Uterus (tissue), 4 donors: ENCODE results near the gene ALDH16A1. TPM values are rescaled to one million over a fixed set of nuclear protein-coding genes. Genes with fewer than 3 reads are reported as not detected.

Experiments
- DNase-seq, 2 donors: peaks; one replicate each; pipeline ENCODE4 v3.0.0-alpha.2; 2019 to 2020
- H3K27ac ChIP-seq, 2 donors: fragments of 200-600 bp; sonication (generic); 1 replicate in 1 of 2; 2 replicates in 1 of 2; pipeline ENCODE4 v1.5.1; 2016 to 2018
- H3K27me3 ChIP-seq, 2 donors: fragments of 200-600 bp; sonication (generic); one replicate each; pipeline ENCODE4 v1.5.1; 2018 to 2019; ENCODE audit warnings: control low read depth in 1 of 2
- H3K36me3 ChIP-seq, 2 donors: fragments of 200-600 bp; sonication (generic); one replicate each; pipeline ENCODE4 v1.5.1; 2019; ENCODE audit warnings: control low read depth in 1 of 2
- H3K4me1 ChIP-seq, 2 donors: fragments of 200-600 bp; sonication (generic); one replicate each; pipeline ENCODE4 v1.5.1; 2018 to 2019; ENCODE audit warnings: control low read depth in 1 of 2
- H3K4me3 ChIP-seq, 2 donors: fragments of 200-600 bp; sonication (generic); 1 replicate in 1 of 2; 2 replicates in 1 of 2; pipeline ENCODE4 v1.5.1; 2018 to 2019; ENCODE audit warnings: mild to moderate bottlenecking in 1 of 2
- H3K9me3 ChIP-seq, 2 donors: fragments of 200-600 bp; sonication (generic); one replicate each; pipeline ENCODE4 v1.5.1; 2019; ENCODE audit warnings: control low read depth in 1 of 2
- CTCF ChIP-seq, 4 experiments: fragments of 200-600 bp in 2 of 4; fragments of 450-650 bp in 2 of 4; sonication (generic) in 2 of 4; IDR thresholded peaks; one replicate each; pipeline ENCODE4 v1.5.1; 2016 to 2019; ENCODE audit warnings: antibody characterized with exemption in 4 of 4, mild to moderate bottlenecking in 2 of 4, moderate library complexity in 1 of 4
- POLR2A ChIP-seq, 2 donors: fragments of 450-650 bp; IDR thresholded peaks; one replicate each; pipeline ENCODE4 v1.6.1; 2016; ENCODE audit warnings: antibody characterized with exemption in 2 of 2, mild to moderate bottlenecking in 1 of 2, moderate library complexity in 1 of 2
- intact Hi-C: fragments of 100-400 bp; cut with DNase I; formaldehyde crosslinking; loops from one replicate; pipeline ENCODE4 v1.15.1; 2023; ENCODE audit warnings: low total_unique reads
- total RNA-seq, 4 donors: library from RNA; depleted of rRNA in 3 of 4; stranded (reverse); fragments of >200 nt in 3 of 4; gene quantifications; one replicate each; pipeline versions ENCODE4 v1.1.0 to v1.2.4, GENCODE V29; 2014 to 2023
- donor health status: DM: yes; HTN: yes; CAD: no.

Gene ALDH16A1
- total RNA-seq, result 10 to 100 TPM; 13.5 to 40.8 (median 34.5) TPM

GRCh38 chr19:49453013-49453756 is at the start of gene ALDH16A1:
Gene ALDH16A1 (plus strand): TSS chr19:49453225. CDS start chr19:49453332, 107 bp downstream.
- intact Hi-C loops, result no loop called here
- Histone ChIP-seq H3K36me3 (no peaks in the 10 kb centered on the region), H3K27me3 (no peaks in the 10 kb centered on the region), H3K4me3 (peak within 1 kb of the TSS; percentile 84 to 96), H3K4me1 (peaks cover 2 to 5% of the 10 kb centered on the region in 2 donors), H3K27ac (peak within 1 kb of the TSS; percentile 93 to 99), H3K9me3 (no peaks in the 10 kb centered on the region)
- TF ChIP-seq POLR2A (IDR thresholded peaks at IDR 0.05), result peak; percentile 63 to 91
- TF ChIP-seq CTCF (IDR thresholded peaks at IDR 0.05), result peak in 1 of 4 experiments; percentile 3
- DNase-seq, result peak; percentile 98

- DNase-seq, result no peak
- no peak overlapping the region for H3K4me3 ChIP-seq
- intact Hi-C loops, result no loop called here
- H3K9me3 ChIP-seq, result no peaks in the 10 kb centered on the region
- H3K27ac ChIP-seq, result no peak overlapping the region
- H3K36me3 ChIP-seq, result no peaks in the 10 kb centered on the region
- no peaks in the 10 kb centered on the region for H3K27me3 ChIP-seq
- H3K4me1 ChIP-seq, result no peaks in the 10 kb centered on the region
- TF ChIP-seq CTCF (IDR thresholded peaks at IDR 0.05) (no peak), POLR2A (IDR thresholded peaks at IDR 0.05) (no peak)
These were observed 49.4 kb upstream of the ALDH16A1 start for GRCh38 chr19:49403404-49404187.

GRCh38 chr19:49407079-49407478 is 45.9 kb upstream of the ALDH16A1 start:
- H3K9me3 ChIP-seq, result no peaks in the 10 kb centered on the region
- no peaks in the 10 kb centered on the region for H3K36me3 ChIP-seq
- intact Hi-C loops, result no loop called here
- DNase-seq, result no peak
- no peak overlapping the region for H3K27ac ChIP-seq
- no peaks in the 10 kb centered on the region for H3K27me3 ChIP-seq
- H3K4me3 ChIP-seq, result no peak overlapping the region
- TF ChIP-seq POLR2A (IDR thresholded peaks at IDR 0.05), result no peak
- TF ChIP-seq CTCF (IDR thresholded peaks at IDR 0.05), result no peak
- H3K4me1 ChIP-seq, result no peaks in the 10 kb centered on the region

- no peaks in the 10 kb centered on the region for H3K36me3 ChIP-seq
- H3K4me3 ChIP-seq, result no peak overlapping the region
- H3K4me1 ChIP-seq, result no peaks in the 10 kb centered on the region
- H3K27me3 ChIP-seq, result no peaks in the 10 kb centered on the region
- TF ChIP-seq CTCF (IDR thresholded peaks at IDR 0.05), result no peak
- no peak for TF ChIP-seq POLR2A (IDR thresholded peaks at IDR 0.05)
- intact Hi-C loops, result no loop called here
- no peak overlapping the region for H3K27ac ChIP-seq
- H3K9me3 ChIP-seq, result no peaks in the 10 kb centered on the region
- no peak for DNase-seq
These were observed 45.5 kb upstream of the ALDH16A1 start for GRCh38 chr19:49407482-49408015.
